ENCODE measurements around the gene SLC13A4.
"Not testable (repeated sequence)": the region's sequence is repeated elsewhere in the genome, so short reads cannot be mapped to it uniquely, and the experiment has no call there.

Gene SLC13A4

DNA sequence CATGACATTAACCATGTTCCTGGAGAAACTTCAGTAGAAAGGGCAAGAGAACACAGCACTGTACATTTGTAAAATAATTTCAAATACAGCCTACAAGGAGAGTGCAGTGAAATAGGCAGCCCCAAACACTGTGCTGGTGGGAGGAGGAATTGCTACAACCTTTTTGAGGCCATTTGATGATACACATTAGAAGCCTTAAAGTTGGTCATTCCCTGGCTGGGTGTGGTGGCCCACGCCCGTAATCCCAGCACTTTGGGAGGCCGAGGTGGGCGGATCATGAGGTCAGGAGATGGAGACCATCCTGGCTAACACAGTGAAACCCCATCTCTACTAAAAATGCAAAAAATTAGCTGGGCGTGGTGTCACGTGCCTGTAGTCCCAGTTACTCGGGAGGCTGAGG lies 35.4 kb downstream of the SLC13A4 start:
- not testable (repeated sequence) for H3K4me3 Mint-ChIP-seq; H3K27me3 Mint-ChIP-seq; H3K36me3 Mint-ChIP-seq (ENCODE audit: insufficient read depth); ATAC-seq (replicated peaks; ENCODE audit: extremely low read depth, poor library complexity, severe bottlenecking); H3K9me3 Mint-ChIP-seq; DNase-seq (ENCODE audit: low spot score in 2 of 2); H3K4me1 Mint-ChIP-seq; H3K27ac Mint-ChIP-seq (ENCODE audit: low read depth)

DNA sequence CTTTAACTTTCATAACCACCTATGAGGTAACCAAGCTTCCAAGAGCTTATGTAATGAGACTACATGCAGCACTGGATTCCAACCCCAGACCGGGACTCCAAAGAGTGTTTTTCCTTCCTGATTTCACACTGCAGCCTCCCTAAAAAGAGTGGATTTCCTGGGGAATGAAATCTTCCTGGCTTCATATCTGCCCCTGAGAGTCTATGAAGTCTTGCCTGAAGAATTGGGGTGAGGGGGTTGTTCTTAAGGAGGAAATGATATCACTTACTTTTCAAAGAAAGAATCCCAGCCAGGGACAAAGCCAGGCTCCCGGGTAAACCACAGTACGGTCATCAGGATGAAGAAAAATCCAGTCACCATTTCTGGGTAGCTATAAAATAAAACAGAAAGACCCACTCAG lies 35.9 kb downstream of the SLC13A4 start:
- H3K9me3 Mint-ChIP-seq: no peaks in the 10 kb centered on the region
- H3K36me3 Mint-ChIP-seq (ENCODE audit: insufficient read depth): peaks cover 4% of the 10 kb centered on the region
- no peak overlapping the region for H3K27ac Mint-ChIP-seq (ENCODE audit: low read depth)
- no peak overlapping the region for H3K4me3 Mint-ChIP-seq
- no peaks in the 10 kb centered on the region for H3K27me3 Mint-ChIP-seq
- ATAC-seq (replicated peaks; ENCODE audit: extremely low read depth, poor library complexity, severe bottlenecking) (no peak), DNase-seq (ENCODE audit: low spot score in 2 of 2) (no peak)
- H3K4me1 Mint-ChIP-seq: no peaks in the 10 kb centered on the region

DNA sequence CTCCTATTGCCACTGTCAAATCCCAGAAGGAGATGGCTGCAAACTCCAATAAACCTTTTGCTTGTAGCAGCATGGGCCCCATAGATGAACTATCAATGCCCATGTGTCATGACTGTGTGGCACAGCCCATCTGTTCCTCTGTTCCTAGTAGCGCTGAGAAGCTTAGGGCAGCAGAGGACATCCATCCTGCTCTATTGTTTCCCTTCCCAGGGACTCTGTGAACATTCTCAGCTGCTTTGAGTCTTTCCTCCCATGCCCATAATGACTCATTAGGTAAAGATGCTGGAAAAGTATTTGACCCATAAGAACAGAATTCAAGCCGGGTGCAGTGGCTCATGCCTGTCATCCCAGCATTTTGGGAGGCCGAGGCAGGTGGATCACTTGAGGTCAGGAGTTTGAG lies 37.4 kb downstream of the SLC13A4 start:
- H3K27ac Mint-ChIP-seq (ENCODE audit: low read depth): no peak overlapping the region
- ATAC-seq (replicated peaks; ENCODE audit: extremely low read depth, poor library complexity, severe bottlenecking): no peak
- DNase-seq (ENCODE audit: low spot score in 2 of 2): no peak
- H3K27me3 Mint-ChIP-seq: no peaks in the 10 kb centered on the region
- no peaks in the 10 kb centered on the region for H3K9me3 Mint-ChIP-seq
- no peak overlapping the region for H3K4me3 Mint-ChIP-seq
- no peaks in the 10 kb centered on the region for H3K4me1 Mint-ChIP-seq
- peaks cover 4% of the 10 kb centered on the region for H3K36me3 Mint-ChIP-seq (ENCODE audit: insufficient read depth)

DNA sequence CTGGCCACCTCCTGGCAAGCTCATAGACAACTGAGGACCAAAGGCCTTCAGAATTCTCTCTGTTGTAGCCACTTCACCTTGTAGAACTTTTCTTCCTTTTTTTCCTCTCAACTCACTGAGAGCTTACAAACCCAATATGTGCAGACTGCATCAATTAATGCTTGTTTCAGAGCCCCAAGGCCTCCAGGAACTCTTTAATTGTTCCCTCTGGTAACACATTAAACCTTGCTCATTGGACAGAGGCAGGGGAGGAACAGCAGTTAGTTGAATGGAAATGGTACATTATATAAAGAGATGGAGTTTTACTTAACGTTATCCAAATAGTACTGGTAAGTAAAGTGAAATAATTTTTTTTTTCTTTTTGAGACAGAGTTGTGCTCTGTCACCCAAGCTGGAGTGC lies 40.5 kb downstream of the SLC13A4 start:
- no peaks in the 10 kb centered on the region for H3K27me3 Mint-ChIP-seq
- peaks cover 8% of the 10 kb centered on the region for H3K36me3 Mint-ChIP-seq (ENCODE audit: insufficient read depth)
- H3K4me1 Mint-ChIP-seq: no peaks in the 10 kb centered on the region
- H3K4me3 Mint-ChIP-seq: no peak overlapping the region
- no peaks in the 10 kb centered on the region for H3K9me3 Mint-ChIP-seq
- no peak overlapping the region for H3K27ac Mint-ChIP-seq (ENCODE audit: low read depth)
- DNase-seq (ENCODE audit: low spot score in 2 of 2) (no peak), ATAC-seq (replicated peaks; ENCODE audit: extremely low read depth, poor library complexity, severe bottlenecking) (no peak)

DNA sequence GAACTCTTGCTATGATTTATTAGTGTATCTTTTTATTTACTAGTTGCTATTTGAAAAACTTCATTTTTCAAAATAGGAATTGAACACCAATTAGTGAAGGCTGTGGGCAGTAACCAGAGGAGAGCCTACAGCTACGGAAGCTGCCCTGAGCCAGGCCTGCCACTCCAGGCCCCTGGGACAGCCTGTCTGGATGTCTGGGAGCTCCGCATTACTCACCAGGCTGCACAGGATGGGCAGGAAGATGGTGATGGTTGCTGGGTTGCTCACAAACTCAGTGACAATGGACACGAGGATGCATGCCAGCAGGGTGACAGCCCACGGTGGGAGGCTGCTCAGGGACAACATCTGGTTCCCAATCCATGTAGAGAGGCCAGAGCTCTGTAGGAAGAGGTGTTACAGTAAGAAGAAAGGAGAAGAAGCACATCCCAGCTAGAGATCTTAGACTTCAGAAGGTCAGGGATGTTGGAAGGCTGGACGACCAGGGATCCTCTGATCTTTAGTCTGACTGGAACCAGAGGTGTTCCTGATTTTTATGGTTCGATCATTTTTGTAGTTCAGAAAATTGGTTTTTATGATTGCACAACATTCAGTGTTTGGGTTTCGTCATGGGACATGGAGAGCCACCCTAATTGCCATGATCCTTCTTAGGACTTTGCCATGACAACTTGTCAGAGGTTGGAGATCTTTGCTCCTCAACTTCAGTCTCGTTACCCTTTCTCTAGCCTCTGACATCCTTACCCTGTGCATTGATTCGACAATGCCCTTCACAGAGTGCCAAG lies 42.5 kb downstream of the SLC13A4 start:
- Mint-ChIP-seq H3K4me3 (no peak overlapping the region), H3K27me3 (no peaks in the 10 kb centered on the region), H3K36me3 (ENCODE audit: insufficient read depth) (peaks cover 8% of the 10 kb centered on the region), H3K4me1 (no peaks in the 10 kb centered on the region), H3K27ac (ENCODE audit: low read depth) (no peak overlapping the region), H3K9me3 (no peaks in the 10 kb centered on the region)
- DNase-seq (ENCODE audit: low spot score in 2 of 2): no peak
- ATAC-seq (replicated peaks; ENCODE audit: extremely low read depth, poor library complexity, severe bottlenecking): no peak

DNA sequence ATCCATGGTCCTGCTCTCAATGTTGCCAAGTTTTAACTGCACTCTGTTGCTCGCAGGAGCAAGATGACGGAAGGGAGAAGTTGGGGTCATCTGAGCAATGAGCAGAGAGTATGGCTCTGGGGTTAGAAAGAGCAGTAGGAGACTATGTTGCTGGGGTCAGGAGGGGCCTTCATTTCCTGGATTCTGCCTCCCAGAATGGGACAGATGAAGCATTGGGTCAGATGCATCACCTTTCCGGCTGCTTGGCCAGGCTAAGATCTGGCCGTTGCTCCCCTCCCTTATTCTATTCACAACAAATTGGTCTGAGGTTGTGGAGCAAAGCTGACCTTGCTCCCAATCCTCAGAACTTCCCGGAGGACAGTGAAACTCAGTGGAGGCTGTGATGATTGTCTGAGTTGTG lies 43.3 kb downstream of the SLC13A4 start:
- no peak overlapping the region for H3K27ac Mint-ChIP-seq (ENCODE audit: low read depth)
- no peaks in the 10 kb centered on the region for H3K4me1 Mint-ChIP-seq
- H3K4me3 Mint-ChIP-seq: no peak overlapping the region
- H3K27me3 Mint-ChIP-seq: no peaks in the 10 kb centered on the region
- H3K9me3 Mint-ChIP-seq: no peaks in the 10 kb centered on the region
- peaks cover 8% of the 10 kb centered on the region for H3K36me3 Mint-ChIP-seq (ENCODE audit: insufficient read depth)
- DNase-seq (ENCODE audit: low spot score in 2 of 2): no peak
- no peak for ATAC-seq (replicated peaks; ENCODE audit: extremely low read depth, poor library complexity, severe bottlenecking)

DNA sequence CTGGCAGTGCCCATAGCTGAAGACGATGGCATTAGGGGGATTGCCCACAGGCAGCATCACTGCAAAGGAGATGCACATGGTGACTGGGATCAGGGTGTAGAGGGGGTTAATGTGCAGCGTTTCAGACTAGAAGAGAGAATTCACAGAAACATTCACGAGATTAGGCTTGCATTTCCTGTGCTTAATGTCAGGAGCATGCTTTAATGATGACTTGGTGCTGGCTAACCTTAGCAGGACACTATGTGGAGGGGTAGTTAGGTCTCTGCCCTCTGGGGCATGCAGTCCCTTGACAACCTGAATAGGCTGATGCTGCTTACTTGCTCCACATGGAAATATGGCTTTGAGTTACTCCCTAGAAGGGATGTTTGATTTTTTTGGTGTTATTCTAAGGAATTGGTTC lies 43.9 kb downstream of the SLC13A4 start:
- Mint-ChIP-seq H3K27ac (ENCODE audit: low read depth) (no peak overlapping the region), H3K27me3 (no peaks in the 10 kb centered on the region), H3K4me3 (no peak overlapping the region), H3K36me3 (ENCODE audit: insufficient read depth) (peaks cover 5% of the 10 kb centered on the region), H3K9me3 (no peaks in the 10 kb centered on the region), H3K4me1 (no peaks in the 10 kb centered on the region)
- ATAC-seq (replicated peaks; ENCODE audit: extremely low read depth, poor library complexity, severe bottlenecking) (no peak), DNase-seq (ENCODE audit: low spot score in 2 of 2) (no peak)

DNA sequence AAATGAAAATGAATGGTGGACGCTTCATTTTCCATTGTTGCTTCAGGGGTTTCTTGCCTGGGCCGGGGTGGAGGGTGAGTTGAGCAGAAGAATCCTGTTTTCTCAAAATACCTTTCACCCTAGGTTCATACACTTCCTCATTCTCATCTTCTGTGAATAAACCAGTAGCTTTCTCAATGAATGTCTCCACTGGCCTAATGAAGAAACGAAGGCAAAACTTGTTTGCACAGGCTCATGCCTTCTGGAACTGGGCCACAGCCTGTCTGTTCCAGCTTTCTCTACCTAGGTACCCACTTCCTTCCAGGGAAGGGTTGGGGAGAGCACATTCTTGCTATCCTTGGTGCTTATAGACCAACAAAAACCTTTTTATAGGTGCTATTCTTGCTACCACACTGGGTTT lies 44.4 kb downstream of the SLC13A4 start:
- H3K9me3 Mint-ChIP-seq: no peaks in the 10 kb centered on the region
- peaks cover 8% of the 10 kb centered on the region for H3K36me3 Mint-ChIP-seq (ENCODE audit: insufficient read depth)
- no peaks in the 10 kb centered on the region for H3K4me1 Mint-ChIP-seq
- DNase-seq (ENCODE audit: low spot score in 2 of 2) (no peak), ATAC-seq (replicated peaks; ENCODE audit: extremely low read depth, poor library complexity, severe bottlenecking) (no peak)
- no peaks in the 10 kb centered on the region for H3K27me3 Mint-ChIP-seq
- no peak overlapping the region for H3K27ac Mint-ChIP-seq (ENCODE audit: low read depth)
- H3K4me3 Mint-ChIP-seq: no peak overlapping the region

DNA sequence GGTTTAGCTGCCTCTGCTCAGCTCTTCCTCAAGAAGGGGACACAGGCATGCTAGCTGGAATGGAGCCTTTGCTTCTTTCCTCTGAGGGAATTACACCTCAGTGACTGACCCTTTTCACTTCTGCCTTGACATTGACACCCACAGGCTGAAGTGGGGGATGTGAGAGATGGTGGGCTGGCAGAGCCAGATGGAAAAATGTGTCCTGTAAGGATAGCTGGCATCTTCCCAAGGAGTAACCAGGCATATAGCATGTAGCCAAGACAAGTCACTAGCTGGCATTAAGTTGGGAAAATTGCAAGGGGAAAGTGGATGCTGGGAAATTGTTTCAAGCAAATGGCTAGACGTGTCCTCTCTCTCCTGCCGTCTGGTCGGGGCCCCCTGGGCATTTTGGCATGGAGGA lies 45.8 kb downstream of the SLC13A4 start:
- Mint-ChIP-seq H3K27ac (ENCODE audit: low read depth) (no peak overlapping the region), H3K4me3 (no peak overlapping the region), H3K36me3 (ENCODE audit: insufficient read depth) (peaks cover 11% of the 10 kb centered on the region), H3K27me3 (no peaks in the 10 kb centered on the region), H3K9me3 (no peaks in the 10 kb centered on the region), H3K4me1 (no peaks in the 10 kb centered on the region)
- ATAC-seq (replicated peaks; ENCODE audit: extremely low read depth, poor library complexity, severe bottlenecking) (no peak), DNase-seq (ENCODE audit: low spot score in 2 of 2) (no peak)

DNA sequence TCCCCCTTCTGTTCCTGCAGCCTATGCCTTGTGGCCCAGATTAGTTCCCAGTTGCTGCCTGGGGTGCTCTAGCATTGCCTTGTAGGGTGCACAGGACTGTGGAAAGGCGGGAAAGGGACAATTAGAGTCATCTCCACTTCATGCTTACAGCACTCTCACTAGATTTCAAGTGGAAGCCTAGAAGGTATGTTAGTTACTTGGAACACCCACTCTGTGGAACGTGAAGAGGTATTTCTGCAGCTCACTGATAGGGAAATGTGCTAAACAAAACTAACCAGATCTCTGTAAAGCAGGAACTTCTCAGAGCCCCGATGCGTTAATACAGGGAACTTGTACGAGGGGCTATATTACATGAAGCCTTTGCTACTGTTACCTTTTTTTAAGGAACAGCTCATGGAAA lies 46.2 kb downstream of the SLC13A4 start:
- peaks cover 11% of the 10 kb centered on the region for H3K36me3 Mint-ChIP-seq (ENCODE audit: insufficient read depth)

DNA sequence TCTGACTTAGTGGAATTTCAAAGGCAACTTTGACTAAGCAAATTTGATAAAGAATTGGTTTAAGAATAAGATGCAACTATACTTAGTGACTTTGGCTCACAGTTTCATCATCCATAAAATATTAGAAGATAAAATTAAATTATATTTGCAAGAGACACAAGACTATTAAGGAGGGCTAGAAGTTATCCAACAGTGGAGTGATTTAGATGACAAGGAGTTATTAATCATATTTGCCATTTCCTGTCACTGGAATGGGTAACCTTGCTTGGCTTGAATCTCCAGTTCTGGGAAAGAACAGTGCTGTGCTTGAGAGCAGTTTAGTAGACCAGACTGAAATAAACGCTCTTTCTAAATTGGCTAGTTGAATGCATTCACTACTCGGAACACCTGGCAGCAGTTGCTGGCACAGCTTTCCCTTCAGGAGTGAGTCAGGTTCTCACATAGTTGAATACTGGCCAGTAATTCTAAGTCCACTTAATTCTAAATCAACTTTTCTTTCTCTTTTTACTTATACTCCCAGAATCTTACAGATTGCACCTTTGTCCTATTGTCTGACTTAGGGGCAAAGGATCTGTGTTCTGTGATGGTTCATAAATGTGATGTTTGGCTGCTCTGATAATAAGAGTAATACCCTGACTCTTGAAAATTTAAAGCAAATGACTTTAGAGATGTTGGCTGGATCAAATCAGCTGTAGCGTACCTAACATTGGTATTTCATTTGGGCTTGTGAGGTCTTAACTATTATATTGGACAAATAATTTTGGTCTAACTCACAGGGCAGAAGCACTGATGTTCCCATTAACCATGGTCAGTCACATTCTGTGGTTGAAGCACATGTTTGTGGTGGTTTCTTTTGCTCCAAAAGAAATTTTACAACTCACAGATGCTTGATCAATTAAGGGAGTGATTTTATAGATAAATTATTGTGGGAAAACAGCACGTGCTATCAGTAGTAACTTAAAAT lies 49.1 kb downstream of the SLC13A4 start:
- H3K36me3 Mint-ChIP-seq (ENCODE audit: insufficient read depth): peaks cover 21% of the 10 kb centered on the region
- ATAC-seq (replicated peaks; ENCODE audit: extremely low read depth, poor library complexity, severe bottlenecking): no peak
- H3K9me3 Mint-ChIP-seq: no peaks in the 10 kb centered on the region
- DNase-seq (ENCODE audit: low spot score in 2 of 2): no peak
- H3K4me3 Mint-ChIP-seq: no peak overlapping the region
- H3K27me3 Mint-ChIP-seq: no peaks in the 10 kb centered on the region
- no peaks in the 10 kb centered on the region for H3K4me1 Mint-ChIP-seq
- no peak overlapping the region for H3K27ac Mint-ChIP-seq (ENCODE audit: low read depth)

More for the DNA sequence above, 46.2 kb downstream of the SLC13A4 start:
- ATAC-seq (replicated peaks; ENCODE audit: extremely low read depth, poor library complexity, severe bottlenecking) (no peak), DNase-seq (ENCODE audit: low spot score in 2 of 2) (no peak)
- H3K27me3 Mint-ChIP-seq: no peaks in the 10 kb centered on the region
- H3K27ac Mint-ChIP-seq (ENCODE audit: low read depth): no peak overlapping the region
- no peaks in the 10 kb centered on the region for H3K4me1 Mint-ChIP-seq
- no peak overlapping the region for H3K4me3 Mint-ChIP-seq
- no peaks in the 10 kb centered on the region for H3K9me3 Mint-ChIP-seq

DNA sequence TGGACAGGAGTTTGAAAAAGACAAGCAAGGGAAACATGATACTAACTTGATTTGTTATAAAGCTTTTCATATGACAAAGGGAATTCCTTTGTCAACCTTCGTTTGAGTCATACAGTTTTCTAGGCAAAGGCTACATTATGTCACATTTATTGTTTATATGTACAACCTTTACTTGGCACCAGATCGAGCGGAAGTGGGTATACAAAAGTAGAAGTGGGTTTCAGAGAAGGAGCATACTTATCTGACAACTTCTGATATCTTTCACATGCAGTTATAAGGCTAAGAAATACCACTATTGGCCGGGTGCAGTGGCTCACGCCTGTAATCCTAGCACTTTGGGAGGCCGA lies 54.7 kb downstream of the SLC13A4 start:
- H3K4me3 Mint-ChIP-seq: no peak overlapping the region
- peaks cover 32% of the 10 kb centered on the region for H3K4me1 Mint-ChIP-seq
- no peaks in the 10 kb centered on the region for H3K27me3 Mint-ChIP-seq
- ATAC-seq (replicated peaks; ENCODE audit: extremely low read depth, poor library complexity, severe bottlenecking) (no peak), DNase-seq (ENCODE audit: low spot score in 2 of 2) (no peak)
- H3K27ac Mint-ChIP-seq (ENCODE audit: low read depth): no peak overlapping the region
- H3K36me3 Mint-ChIP-seq (ENCODE audit: insufficient read depth): peaks cover 22% of the 10 kb centered on the region
- H3K9me3 Mint-ChIP-seq: no peaks in the 10 kb centered on the region
